Measurements from ENCODE around the gene EGLN1.
"Not testable (repeated sequence)": the region's sequence is repeated elsewhere in the genome, so short reads cannot be mapped to it uniquely, and the experiment has no call there.

Gene EGLN1

GRCh38 chr1:231421971-231422797, at the start of gene EGLN1:
TSS of gene EGLN1 (minus strand) at chr1:231422287. CDS start at chr1:231421888, 399 bp downstream.
- peak; percentile 77 for DNase-seq

DNA sequence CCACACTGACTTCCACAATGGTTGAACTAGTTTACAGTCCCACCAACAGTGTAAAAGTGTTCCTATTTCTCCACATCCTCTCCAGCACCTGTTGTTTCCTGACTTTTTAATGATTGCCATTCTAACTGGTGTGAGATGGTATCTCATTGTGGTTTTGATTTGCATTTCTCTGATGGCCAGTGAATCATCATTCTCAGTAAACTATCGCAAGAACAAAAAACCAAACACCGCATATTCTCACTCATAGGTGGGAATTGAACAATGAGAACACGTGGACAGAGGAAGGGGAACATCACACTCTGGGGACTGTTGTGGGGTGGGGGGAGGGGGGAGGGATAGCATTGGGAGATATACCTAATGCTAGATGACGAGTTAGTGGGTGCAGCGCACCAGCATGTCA, 49.4 kb upstream of the EGLN1 start:
- DNase-seq, result not testable (repeated sequence)

GRCh38 chr1:231471027-231471426, 48.9 kb upstream of the EGLN1 start:
- not testable (repeated sequence) for DNase-seq

- no peak for DNase-seq
Measured at GRCh38 chr1:231467986-231468385, 45.9 kb upstream of the EGLN1 start.

DNA sequence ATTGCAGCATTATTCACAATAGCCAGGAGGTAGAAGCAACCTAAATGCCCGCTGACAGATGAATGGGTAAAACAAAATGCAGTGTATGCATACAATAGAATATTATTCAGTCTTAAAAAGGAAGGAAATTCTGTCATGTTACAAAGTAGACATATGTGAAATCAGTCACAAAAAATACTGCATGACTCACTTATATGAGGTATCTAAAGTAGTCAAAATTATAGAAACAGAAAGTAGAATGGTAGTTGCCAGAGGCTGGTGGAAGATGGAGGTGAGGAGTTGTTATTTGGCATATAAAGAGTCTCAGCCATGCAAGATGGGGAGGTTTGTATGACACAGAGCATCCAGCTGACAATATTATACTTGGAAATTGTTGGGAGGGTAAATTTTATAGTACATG, 43.0 kb upstream of the EGLN1 start:
- DNase-seq, result no peak

DNA sequence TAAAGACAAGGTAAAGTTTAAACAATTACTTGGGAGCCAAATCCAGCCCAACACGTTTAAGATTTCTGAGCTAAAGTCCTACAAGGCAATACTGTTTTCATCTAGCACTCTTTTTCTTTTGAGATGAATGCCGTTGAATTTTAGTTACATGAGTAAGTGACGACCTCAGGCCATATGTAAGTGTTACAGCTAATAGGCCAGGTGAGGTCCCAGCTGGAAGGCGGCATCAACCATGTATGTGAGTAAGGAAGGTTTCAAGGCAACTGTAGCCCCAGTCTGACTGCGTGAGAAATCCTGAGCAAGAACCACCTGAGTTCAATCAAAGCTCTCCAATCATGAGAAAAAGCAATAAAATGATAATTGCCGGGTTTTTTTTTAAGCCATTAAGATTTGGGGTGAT, 41.5 kb upstream of the EGLN1 start:
- DNase-seq, result no peak

DNA sequence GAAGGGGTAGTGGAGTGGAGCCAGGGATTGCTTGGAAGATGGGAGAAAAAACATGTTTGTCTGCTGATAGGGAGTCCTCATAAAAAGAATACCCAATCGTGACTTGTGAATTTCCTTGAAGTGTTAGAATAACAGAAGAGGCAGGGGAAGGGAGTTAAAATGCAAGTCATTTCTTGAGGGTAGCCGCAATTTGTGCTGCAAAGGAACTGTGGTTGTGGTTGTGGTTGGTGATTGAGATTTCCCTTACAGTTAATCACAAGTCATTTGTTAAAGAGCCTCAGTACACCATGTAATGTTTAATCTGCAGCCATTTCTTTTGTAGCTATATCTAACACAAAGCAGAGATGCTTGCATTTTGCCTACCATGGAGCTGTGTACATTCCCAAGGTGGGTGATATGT, 38.5 kb upstream of the EGLN1 start:
- peak; percentile 28 for DNase-seq

DNA sequence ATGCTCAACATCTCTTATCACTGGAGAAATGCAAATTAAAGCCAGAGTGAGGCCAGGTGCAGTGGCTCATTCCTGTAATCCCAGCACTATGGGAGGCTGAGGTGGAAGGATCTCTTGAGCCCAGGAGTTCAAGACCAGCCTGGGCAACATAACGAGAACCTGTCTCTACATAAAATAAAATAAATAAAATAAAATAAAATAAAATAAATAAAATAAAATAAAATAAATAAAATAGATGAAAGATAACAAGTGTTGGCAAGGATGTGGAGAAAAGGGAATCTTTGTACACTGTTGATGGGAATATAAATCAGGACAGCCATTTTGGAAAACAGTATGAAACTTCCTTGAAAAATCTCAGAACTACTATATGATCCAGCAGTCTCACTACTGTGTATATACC, 37.4 kb upstream of the EGLN1 start:
- DNase-seq, result not testable (repeated sequence)

DNA sequence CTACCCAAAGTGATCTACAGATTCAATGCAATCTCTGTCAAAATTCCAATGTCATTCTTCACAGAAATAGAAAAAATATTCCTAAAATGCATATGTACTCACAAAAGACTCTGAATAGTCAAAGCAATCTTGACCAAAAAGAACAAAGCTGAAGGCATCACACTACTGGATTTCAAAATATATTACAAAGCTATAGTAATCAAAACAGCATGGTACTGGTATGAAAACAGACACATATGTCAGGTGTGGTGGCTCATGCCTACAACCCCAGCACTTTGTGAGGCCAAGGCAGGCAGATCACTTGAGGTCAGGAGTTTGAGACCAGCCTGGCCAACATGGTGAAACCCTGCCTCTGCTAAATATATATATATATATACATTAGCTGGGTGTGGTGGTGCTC, 35.9 kb upstream of the EGLN1 start:
- not testable (repeated sequence) for DNase-seq

- DNase-seq, result not testable (repeated sequence)
Measured at GRCh38 chr1:231454133-231454532, 32.0 kb upstream of the EGLN1 start.

DNA sequence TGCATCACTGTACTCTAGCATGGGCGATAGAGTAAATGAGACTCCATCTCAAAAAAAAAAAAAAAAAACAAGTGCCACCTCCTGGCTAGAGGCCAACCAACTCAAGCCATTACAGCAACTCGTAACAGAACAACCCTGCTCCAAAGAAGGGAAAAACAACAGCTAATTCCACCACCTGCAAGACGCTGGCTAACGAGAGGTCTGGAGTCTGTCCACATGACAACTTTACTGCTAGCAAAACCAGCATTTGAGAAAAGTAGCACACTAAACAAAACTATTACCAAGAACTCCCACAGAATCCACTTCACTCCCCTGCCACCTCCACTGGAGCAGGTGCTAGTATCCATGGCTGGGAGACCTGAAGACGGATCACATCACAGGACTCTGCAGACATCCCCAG, 24.1 kb upstream of the EGLN1 start:
- DNase-seq, result no peak

DNA sequence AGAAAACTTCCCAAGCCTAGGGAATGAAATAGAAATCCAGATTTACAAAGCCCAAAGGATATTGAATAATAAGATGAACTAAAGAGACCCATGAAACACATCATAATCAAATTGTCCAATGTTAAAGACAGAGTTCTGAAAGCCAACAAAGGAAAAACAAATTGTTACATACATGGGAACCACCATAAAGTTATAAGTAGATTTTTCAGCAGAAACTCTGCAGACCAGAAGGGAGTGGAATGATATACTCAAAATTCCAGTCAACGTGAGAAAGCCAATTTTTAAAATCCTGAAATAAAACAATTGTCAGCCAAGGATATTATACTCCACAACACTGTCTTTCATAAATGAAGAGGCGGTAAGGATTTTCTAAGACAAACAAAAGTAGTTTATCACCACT, 22.0 kb upstream of the EGLN1 start:
- no peak for DNase-seq

- no peak for DNase-seq
Measured at GRCh38 chr1:231443363-231443762, 21.3 kb upstream of the EGLN1 start.

- no peak for DNase-seq
Measured at GRCh38 chr1:231442735-231443134, 20.6 kb upstream of the EGLN1 start.

- DNase-seq, result no peak
Measured at GRCh38 chr1:231432996-231433395, 10.9 kb upstream of the EGLN1 start.

GRCh38 chr1:231431665-231432415, 9.8 kb upstream of the EGLN1 start:
- no peak for DNase-seq

DNA sequence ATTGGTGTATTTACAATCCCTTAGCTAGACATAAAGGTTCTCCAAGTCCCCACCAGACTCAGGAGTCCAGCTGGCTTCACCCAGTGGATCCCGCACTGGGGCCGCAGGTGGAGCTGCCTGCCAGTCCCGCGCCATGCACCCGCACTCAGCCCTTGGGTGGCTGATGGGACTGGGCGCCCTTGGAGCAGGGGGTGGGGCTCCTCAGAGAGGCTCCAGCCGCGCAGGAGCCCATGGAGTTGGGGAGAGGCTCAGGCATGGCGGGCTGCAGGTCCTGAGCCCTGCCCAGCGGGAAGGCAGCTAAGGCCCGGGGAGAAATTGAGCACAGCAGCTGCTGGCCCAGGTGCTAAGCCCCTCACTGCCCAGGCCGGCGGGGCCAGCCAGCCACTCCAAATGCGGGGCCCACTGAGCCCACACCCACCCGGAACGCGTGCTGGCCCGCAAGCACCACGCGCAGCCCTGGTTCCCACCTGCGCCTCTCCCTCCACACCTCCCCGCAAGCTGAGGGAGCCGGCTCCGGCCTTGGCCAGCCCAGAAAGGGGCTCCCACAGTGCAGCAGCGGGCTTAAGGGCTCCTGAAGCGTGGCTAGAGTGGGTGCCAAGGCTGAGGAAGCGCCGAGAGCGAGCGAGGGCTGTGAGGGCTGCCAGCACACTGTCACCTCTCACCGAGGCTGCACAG, 8.7 kb upstream of the EGLN1 start:
- DNase-seq, result not testable (repeated sequence)

DNA sequence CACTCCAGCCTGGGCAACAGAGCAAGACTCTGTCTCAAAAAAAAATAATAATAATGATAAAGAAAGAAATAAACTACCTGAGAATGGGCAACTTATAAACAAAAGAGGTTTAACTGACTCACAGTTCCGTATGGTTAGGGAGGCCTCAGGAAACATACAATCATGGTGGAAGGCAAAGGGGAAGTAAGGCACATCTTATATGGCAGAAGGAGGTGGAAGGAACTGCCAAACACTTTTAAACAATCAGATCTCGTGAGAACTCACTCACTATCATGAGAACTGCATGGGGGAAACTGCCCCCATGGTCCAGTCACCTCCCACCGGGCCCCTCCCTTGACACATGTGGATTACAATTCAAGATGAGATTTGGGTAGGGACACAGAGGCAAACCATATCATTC, 6.3 kb upstream of the EGLN1 start:
- no peak for DNase-seq

GRCh38 chr1:231424950-231425805, 3.1 kb upstream of the EGLN1 start:
- DNase-seq, result no peak

GRCh38 chr1:231423648-231424047, 1.6 kb upstream of the EGLN1 start:
- no peak for DNase-seq

- no peak for DNase-seq
Measured at GRCh38 chr1:231422798-231423309, 767 bp upstream of the EGLN1 start.

GRCh38 chr1:231421546-231421970, 529 bp downstream of the EGLN1 start:
- peak; percentile 35 for DNase-seq

All from activated CD4-positive, alpha-beta T cell treated with anti-CD3 and anti-CD28 coated beads, Interleukin-2, amount 50 U/mL, for 1 hour (primary cell).